Epidermal melanocyte (primary cell): Measurements from ENCODE around the gene ZDHHC22.

Source experiments
- DNase-seq: peaks from one replicate; pipeline ENCODE4 v3.0.0; 2011; ENCODE audit warnings: low spot score; ENCODE audit not compliant: insufficient read length

ZDHHC22 gene

GRCh38 chr14:77105145-77105939, 36.2 kb downstream of the ZDHHC22 start:
- peak; percentile 47 for DNase-seq

- no peak for DNase-seq
These were observed 37.2 kb downstream of the ZDHHC22 start for GRCh38 chr14:77104393-77104792.

- DNase-seq = no peak
These were observed 37.6 kb downstream of the ZDHHC22 start for GRCh38 chr14:77103951-77104350.

- DNase-seq = no peak
These were observed 38.1 kb downstream of the ZDHHC22 start for GRCh38 chr14:77103475-77103874.

DNA sequence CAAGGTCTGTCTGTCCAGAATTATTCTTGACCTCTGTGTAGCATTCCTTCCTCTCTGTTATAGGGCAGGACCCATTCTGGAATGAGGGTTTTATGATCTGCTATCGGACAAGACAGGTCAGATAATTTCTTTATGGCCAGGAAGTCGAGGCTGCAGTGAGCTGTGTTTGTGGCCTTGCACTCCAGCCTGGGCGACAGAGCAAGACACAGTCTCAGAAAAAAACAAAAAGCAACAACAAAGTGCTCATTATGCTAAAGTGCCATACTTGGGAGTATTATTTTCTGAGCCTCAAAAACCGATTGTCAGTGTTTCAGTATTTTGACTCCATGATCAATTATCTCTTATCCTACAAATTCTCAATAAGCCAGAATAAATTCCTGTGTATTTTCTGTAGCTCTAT, 39.4 kb downstream of the ZDHHC22 start:
- no peak for DNase-seq

DNA sequence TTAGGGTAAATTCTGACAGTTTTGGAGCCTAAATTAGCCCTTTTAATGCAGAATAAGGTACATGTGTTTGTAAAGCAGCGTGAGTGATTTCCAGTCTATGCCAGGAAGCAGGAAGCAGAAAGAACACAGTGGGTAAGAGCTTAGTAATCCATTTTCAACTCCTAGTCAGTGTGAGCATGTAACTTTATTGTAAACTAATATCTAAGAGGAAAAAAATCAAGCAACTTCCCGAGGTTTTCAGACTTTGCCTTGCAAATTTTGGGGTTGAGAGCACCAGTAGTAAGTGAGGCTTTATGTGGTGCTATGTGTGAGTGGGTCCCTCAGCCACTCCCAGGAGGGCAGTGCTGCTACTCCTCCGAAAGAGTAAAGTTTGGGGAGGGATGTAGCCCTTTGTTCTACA, 40.6 kb downstream of the ZDHHC22 start:
- no peak for DNase-seq

- DNase-seq = peak; percentile 48
These were observed 42.0 kb downstream of the ZDHHC22 start for GRCh38 chr14:77099425-77100167.

DNA sequence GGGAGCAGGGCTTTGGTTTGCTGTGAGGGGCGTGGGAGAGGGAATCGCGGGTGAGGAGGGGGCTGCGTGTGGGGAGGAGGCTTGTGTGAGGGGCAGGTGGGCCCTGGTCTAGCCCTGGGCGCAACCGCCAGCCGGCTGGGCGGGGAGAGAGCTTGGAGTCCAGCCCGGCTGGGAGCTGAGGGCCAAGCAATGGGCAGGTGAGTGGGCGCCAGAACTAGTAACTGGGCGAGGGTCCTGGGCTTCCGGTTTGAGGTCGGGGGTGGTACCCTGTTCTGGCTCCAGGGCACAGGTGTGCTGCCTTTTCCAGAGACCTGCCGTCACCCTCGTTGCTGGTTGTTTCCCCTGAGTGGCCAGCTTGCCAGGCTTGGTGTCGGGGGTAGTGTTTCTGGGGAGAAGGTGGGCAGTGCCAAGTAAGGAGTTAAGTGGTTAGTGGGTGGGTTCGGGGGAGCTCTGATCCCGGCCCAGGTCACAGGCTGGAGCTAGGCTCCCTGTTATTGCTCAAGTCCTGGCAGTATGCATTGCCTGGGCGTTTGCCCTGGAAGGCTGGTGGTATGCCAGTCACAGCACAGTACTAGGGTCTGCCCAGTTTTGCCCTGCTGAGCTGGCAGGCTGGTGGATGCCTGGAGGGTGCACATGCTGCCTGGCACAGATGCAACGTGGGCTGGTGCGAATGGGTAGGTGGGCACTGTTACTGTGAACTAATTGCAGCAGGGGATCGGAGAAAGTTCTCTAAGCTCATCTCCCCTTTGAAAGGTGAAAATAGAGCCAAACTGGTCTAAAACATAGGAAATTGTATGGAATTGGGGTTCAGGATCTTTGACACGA, 42.9 kb downstream of the ZDHHC22 start:
- DNase-seq = no peak

DNA sequence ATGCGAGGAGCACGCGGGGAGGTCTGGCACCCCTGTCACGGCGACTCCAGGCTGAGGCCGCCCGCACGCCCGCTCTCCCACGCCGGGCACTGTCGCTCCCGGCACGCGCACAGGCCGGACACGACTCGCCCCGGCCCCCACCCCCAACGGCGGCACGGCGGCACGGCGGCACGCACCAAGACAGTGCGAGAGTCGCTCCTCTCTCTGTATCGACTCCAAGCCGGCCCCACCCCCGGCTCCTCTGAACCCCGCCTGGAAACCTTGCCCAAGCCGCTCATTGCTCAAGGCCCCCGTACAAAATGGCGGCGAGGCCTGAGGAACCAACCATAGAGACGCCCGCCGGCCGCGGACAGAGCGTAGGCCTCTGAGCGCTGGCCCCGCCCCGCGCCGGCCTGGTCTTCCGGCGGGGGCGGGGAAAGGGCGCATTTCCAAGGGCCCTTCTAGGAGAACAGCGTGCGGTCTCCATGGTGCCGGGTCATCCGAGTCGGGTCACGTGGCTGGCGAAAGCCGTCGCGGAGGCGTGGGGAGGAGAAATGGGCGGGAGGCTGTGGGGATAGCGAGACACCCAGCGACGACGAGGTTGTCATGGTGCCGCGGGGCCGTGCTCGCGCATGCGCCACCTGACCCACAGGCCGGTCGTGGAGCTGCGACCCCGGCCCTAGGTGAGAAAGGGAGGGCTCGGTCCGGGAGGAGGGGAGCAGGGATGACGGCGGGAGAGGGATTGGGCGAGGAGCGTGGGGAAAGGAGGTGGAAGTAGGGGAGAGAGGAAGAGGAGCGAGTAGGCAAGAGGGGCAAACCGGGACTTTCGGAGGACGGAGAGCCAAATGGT, 43.7 kb downstream of the ZDHHC22 start, which contains the start of gene CIPC:
Gene CIPC (plus strand): TSS at position 559 of the 829 bp plus-strand sequence. CDS start 7,451 bp downstream, outside the sequence.
- peak; percentile 87 for DNase-seq

- no peak for DNase-seq
These were observed 44.4 kb downstream of the ZDHHC22 start for GRCh38 chr14:77097006-77097699.

- DNase-seq = peak; percentile 73
These were observed 46.8 kb downstream of the ZDHHC22 start for GRCh38 chr14:77094672-77095284.

DNA sequence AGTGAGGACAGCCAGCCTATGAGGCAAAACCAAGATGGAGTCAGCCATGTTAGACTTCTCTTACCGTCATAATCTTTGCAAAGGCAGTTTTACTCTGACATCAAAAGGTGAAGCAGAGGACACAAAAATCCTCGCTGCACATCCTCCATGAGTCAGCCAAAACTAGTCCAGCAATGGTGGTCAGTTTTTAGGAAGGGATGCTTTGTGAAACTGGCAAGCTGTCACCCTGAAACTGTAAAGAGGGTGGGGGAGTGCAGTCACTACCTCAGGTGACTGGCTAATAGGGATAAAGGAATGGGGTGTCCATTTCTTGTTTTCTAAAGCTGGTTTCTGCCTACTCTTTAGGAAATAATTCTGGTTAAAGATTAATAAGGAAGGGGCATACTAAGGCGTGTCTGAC, 48.9 kb downstream of the ZDHHC22 start:
- no peak for DNase-seq

DNA sequence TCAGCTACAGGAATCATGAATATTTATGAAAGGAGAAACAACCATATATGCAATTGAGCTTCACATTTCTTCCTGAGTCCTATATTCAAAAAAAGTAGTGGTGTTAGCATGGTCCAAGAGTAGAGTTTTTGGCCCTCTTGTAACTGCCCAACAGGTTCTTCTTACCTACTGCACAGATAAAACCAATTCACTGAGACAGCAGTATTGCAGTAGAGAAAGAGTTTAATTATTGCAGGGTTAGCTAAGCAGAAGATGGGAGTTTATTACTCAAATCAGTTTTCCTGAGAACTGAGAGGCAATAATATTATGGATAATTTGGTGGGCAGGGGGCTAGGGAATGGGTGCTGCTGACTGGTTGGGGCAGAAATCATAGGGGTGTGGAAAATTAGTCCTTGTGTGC, 50.1 kb downstream of the ZDHHC22 start:
- DNase-seq = no peak

DNA sequence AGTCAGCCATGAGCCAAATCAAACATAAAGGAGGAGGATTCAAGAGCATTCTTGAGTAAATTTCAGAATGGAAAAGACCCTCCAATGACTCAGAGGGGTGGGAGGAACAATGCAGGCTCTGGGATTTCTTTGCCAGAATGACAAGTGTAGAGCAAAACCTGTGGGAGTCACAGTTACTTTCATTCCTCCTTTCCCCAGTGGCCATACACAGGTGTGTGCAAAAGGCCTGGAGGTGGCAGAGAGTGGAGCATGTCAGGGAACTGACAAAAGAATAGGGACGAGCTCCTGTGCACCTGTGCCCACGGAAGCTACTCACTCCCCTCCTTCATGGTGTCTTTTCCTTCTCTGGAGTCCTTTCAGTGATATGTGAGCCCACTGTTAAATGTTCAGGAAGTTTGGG, 52.9 kb downstream of the ZDHHC22 start:
- DNase-seq = no peak

- DNase-seq = no peak
These were observed 53.4 kb downstream of the ZDHHC22 start for GRCh38 chr14:77088219-77088618.

GRCh38 chr14:77087631-77088030, 54.0 kb downstream of the ZDHHC22 start:
- no peak for DNase-seq

DNA sequence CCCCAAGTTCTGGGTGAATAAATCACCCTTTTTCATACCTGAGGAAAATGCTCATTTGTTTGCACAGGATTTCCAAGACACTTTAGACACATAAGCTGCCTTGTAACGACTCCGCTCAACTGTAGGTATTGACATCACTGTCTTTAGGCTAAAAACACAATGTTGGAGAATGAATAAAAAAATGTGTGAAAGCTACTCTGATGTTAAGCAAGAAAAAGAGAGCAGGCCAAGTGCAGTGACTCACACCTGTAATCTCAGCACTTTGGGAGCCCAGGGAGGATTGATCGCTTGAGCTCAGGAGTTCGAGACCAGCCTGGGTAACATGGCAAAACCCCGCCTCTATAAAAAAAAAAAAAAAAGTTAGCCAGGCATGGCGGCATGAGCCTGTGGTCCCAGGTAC, 54.6 kb downstream of the ZDHHC22 start:
- no peak for DNase-seq

DNA sequence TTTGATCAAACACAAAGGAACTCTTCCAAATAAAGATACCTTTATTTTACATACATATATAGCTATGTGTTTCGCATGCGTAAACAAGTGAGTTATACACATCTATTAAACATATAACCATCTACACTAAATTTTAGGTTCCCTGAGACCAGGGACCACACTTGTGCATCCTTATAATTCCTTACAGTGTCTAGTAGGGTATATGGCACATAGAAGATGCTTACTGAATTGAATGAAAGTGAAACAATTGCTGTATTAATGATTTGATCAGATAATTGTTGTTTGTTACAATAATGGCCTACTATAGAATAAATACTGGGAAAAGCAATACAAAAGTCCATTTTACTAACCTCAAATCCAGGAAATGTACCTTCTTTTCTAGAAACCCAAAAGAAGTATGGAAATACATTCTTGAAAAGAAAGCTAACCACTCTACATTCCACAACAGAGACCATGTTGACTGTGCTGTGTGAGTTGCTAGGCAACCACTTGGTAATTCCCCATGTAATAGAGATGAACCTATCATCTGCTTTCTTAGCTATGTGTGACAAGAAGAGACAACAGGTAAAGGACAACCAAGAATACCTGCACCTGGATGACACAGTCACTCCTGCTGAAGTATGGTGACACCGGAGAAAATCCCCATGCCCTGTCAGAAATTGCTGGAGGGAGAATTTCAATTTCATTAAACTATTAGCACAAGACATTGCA, 55.4 kb downstream of the ZDHHC22 start:
- DNase-seq = no peak

DNA sequence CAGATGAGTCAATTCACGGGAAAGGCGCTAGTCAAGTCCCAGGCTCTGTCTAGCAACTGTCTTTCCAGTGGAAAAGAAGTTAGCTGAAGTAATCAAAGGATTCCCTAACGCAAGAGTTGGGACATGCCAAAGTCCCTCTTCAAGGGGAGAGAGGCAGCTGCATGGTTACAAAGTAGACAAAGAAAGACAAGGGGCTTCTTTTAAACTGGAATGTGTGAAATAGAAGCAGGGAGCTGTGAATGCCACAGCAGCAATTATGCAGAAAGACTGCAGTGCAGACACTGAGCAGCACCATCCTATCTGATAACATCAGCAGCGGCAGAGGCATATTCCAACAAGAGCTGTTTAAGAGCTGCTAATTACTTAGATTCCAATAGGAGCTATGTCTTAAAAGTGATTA, 56.1 kb downstream of the ZDHHC22 start:
- no peak for DNase-seq
